Nephron (organoid): ENCODE measurements around the gene AFTPH.

Source experiments
- H3K27ac Mint-ChIP-seq, 3 experiments: 2 replicates each; pipeline ENCODE4 v1.8.0; 2020; ENCODE audit warnings: mixed read lengths in 3 of 3, mild to moderate bottlenecking in 2 of 3, moderate library complexity in 1 of 3
- H3K27me3 Mint-ChIP-seq: 2 replicates; pipeline ENCODE4 v1.8.0; 2021; ENCODE audit warnings: low read depth, mild to moderate bottlenecking, moderate library complexity, mixed read lengths
- H3K36me3 Mint-ChIP-seq: 2 replicates; pipeline ENCODE4 v1.8.0; 2020; ENCODE audit warnings: low read depth, mixed read lengths
- H3K4me1 Mint-ChIP-seq: 2 replicates; pipeline ENCODE4 v1.8.0; 2020; ENCODE audit warnings: mixed read lengths
- H3K4me3 Mint-ChIP-seq, 3 experiments: 2 replicates each; pipeline ENCODE4 v1.8.0; 2020; ENCODE audit warnings: mild to moderate bottlenecking in 3 of 3, mixed read lengths in 3 of 3, moderate library complexity in 2 of 3
- H3K9me3 Mint-ChIP-seq: 2 replicates; pipeline ENCODE4 v1.8.0; 2020; ENCODE audit warnings: mixed read lengths
- CTCF ChIP-seq, 3 experiments: fragments of 200-600 bp; sonication (generic); IDR thresholded peaks; one replicate each; pipeline ENCODE4 v1.5.0; 2021; ENCODE audit warnings: antibody characterized with exemption in 3 of 3; ENCODE audit not compliant: unreplicated experiment in 3 of 3

Gene AFTPH

GRCh38 chr2:64595397-64596176 lies 71.5 kb downstream of the AFTPH start:
- peaks cover 18% of the 10 kb centered on the region for H3K4me1 Mint-ChIP-seq
- H3K36me3 Mint-ChIP-seq, result peaks cover 14% of the 10 kb centered on the region
- H3K27me3 Mint-ChIP-seq, result no peaks in the 10 kb centered on the region
- TF ChIP-seq CTCF (IDR thresholded peaks at IDR 0.05; ENCODE audit: unreplicated experiment in 3 of 3), result peak; percentile 38 to 52 (median 51)
- H3K27ac Mint-ChIP-seq, result peak overlapping the region in 2 of 3 experiments; percentile 54 to 70
- H3K4me3 Mint-ChIP-seq, result no peak overlapping the region
- no peaks in the 10 kb centered on the region for H3K9me3 Mint-ChIP-seq

GRCh38 chr2:64598226-64598625 lies 74.1 kb downstream of the AFTPH start:
- H3K4me1 Mint-ChIP-seq, result peaks cover 38% of the 10 kb centered on the region
- no peak for TF ChIP-seq CTCF (IDR thresholded peaks at IDR 0.05; ENCODE audit: unreplicated experiment in 3 of 3)
- H3K9me3 Mint-ChIP-seq, result no peaks in the 10 kb centered on the region
- no peaks in the 10 kb centered on the region for H3K36me3 Mint-ChIP-seq
- no peak overlapping the region for H3K4me3 Mint-ChIP-seq
- H3K27me3 Mint-ChIP-seq, result no peaks in the 10 kb centered on the region
- no peak overlapping the region for H3K27ac Mint-ChIP-seq

GRCh38 chr2:64599469-64599868 lies 75.3 kb downstream of the AFTPH start:
- peaks cover 6% of the 10 kb centered on the region for H3K9me3 Mint-ChIP-seq
- H3K4me3 Mint-ChIP-seq, result no peak overlapping the region
- H3K4me1 Mint-ChIP-seq, result peaks cover 47% of the 10 kb centered on the region
- peak overlapping the region; percentile 24 to 64 (median 48) for H3K27ac Mint-ChIP-seq
- H3K27me3 Mint-ChIP-seq, result no peaks in the 10 kb centered on the region
- H3K36me3 Mint-ChIP-seq, result no peaks in the 10 kb centered on the region
- TF ChIP-seq CTCF (IDR thresholded peaks at IDR 0.05; ENCODE audit: unreplicated experiment in 3 of 3), result no peak

GRCh38 chr2:64601034-64601754 lies 77.1 kb downstream of the AFTPH start:
- Mint-ChIP-seq H3K9me3 (peaks cover 11% of the 10 kb centered on the region), H3K27me3 (no peaks in the 10 kb centered on the region)

GRCh38 chr2:64601785-64602391 lies 77.8 kb downstream of the AFTPH start:
- H3K4me1 Mint-ChIP-seq, result peaks cover 64% of the 10 kb centered on the region
- peak overlapping the region; percentile 90 to 98 (median 93) for H3K27ac Mint-ChIP-seq
- H3K27me3 Mint-ChIP-seq, result no peaks in the 10 kb centered on the region
- no peaks in the 10 kb centered on the region for H3K36me3 Mint-ChIP-seq
- H3K9me3 Mint-ChIP-seq, result peaks cover 11% of the 10 kb centered on the region
- no peak for TF ChIP-seq CTCF (IDR thresholded peaks at IDR 0.05; ENCODE audit: unreplicated experiment in 3 of 3)
- H3K4me3 Mint-ChIP-seq, result peak overlapping the region in 1 of 3 experiments; percentile 56

More at GRCh38 chr2:64601034-64601754, 77.1 kb downstream of the AFTPH start:
- TF ChIP-seq CTCF (IDR thresholded peaks at IDR 0.05; ENCODE audit: unreplicated experiment in 3 of 3), result no peak
- H3K4me3 Mint-ChIP-seq, result peak overlapping the region in 2 of 3 experiments; percentile 56 to 58
- H3K36me3 Mint-ChIP-seq, result no peaks in the 10 kb centered on the region
- H3K27ac Mint-ChIP-seq, result peak overlapping the region; percentile 90 to 98 (median 93)
- peaks cover 57% of the 10 kb centered on the region for H3K4me1 Mint-ChIP-seq
